Esophagus squamous epithelium (tissue), 4 donors: ENCODE results near the gene CADM1.

ENCODE experiments used
- POLR2A ChIP-seq, 4 donors: fragments of 450-650 bp; IDR thresholded peaks; one replicate each; pipeline ENCODE4 v1.6.1; 2017; ENCODE audit warnings: antibody characterized with exemption in 4 of 4, mild to moderate bottlenecking in 4 of 4, moderate library complexity in 3 of 4
- TF ChIP-seq, protein P1 (sequence below), 6 experiments: fragments of 450-650 bp in 4 of 6; fragments of 200-600 bp in 2 of 6; sonication (generic) in 2 of 6; IDR thresholded peaks; one replicate each; pipeline ENCODE4 v1.5.1; 2016 to 2019; ENCODE audit warnings: antibody characterized with exemption in 6 of 6, mild to moderate bottlenecking in 4 of 6, moderate library complexity in 4 of 6

- TF ChIP-seq POLR2A (IDR thresholded peaks at IDR 0.05), result no peak
- TF ChIP-seq, protein P1, sequence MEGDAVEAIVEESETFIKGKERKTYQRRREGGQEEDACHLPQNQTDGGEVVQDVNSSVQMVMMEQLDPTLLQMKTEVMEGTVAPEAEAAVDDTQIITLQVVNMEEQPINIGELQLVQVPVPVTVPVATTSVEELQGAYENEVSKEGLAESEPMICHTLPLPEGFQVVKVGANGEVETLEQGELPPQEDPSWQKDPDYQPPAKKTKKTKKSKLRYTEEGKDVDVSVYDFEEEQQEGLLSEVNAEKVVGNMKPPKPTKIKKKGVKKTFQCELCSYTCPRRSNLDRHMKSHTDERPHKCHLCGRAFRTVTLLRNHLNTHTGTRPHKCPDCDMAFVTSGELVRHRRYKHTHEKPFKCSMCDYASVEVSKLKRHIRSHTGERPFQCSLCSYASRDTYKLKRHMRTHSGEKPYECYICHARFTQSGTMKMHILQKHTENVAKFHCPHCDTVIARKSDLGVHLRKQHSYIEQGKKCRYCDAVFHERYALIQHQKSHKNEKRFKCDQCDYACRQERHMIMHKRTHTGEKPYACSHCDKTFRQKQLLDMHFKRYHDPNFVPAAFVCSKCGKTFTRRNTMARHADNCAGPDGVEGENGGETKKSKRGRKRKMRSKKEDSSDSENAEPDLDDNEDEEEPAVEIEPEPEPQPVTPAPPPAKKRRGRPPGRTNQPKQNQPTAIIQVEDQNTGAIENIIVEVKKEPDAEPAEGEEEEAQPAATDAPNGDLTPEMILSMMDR (IDR thresholded peaks at IDR 0.05), result no peak
These were observed 221.3 kb downstream of the CADM1 start for GRCh38 chr11:115282923-115283322.
